ENCODE results near the gene XYLT2. TPM values are rescaled to one million over a fixed set of nuclear protein-coding genes. Genes with fewer than 3 reads are reported as not detected.

XYLT2 gene
- total and polyA plus RNA-seq, 4 experiments from 2014 or later: 7.7 to 41.1 (median 29.2) TPM

GRCh38 chr17:50349243-50349600 lies 3.3 kb downstream of the XYLT2 start:
- Histone ChIP-seq H3K9me3 (ENCODE audit: control insufficient read depth in 1 of 2, low read length in 2 of 2) (no peaks in the 10 kb centered on the region), H3K36me3 (ENCODE audit: insufficient read depth, low read length) (no peaks in the 10 kb centered on the region), H3K27me3 (ENCODE audit: insufficient read depth, low read length) (no peaks in the 10 kb centered on the region), H3K4me1 (ENCODE audit: insufficient read depth, low read length) (peaks cover 31% of the 10 kb centered on the region), H3K4me3 (ENCODE audit: low read length in 2 of 2) (no peak overlapping the region), H3K27ac (ENCODE audit: low read depth, low read length) (no peak overlapping the region)
- DNase-seq: no peak
- intact Hi-C loops (cut with micrococcal nuclease): loop anchor here (5.0 kb wide), 1 partner anchor 252 kb away; the partner anchor contains the start of gene PDK2
- Mint-ChIP-seq H3K4me1 (peaks cover 30 to 67% (median 37%) of the 10 kb centered on the region in 4 donors), H3K36me3 (peaks cover 10 to 26% of the 10 kb centered on the region in 2 donors), H3K27ac (peak overlapping the region in 4 of 7 donors; percentile 66 to 82 (median 74)), H3K9me3 (no peaks in the 10 kb centered on the region), H3K4me3 (peak overlapping the region in 3 of 8 donors; percentile 29 to 61 (median 53)), H3K27me3 (no peaks in the 10 kb centered on the region)
- CTCF ChIA-PET (ENCODE audit: partially characterized antibody): interaction anchor here (2.1 to 5.6 kb wide), 2 partner anchors 12 to 48 kb away, joined by 7 to 35 read pairs; partner anchors contain the start of gene LRRC59
- POLR2A ChIA-PET (ENCODE audit: partially characterized antibody): no interaction called here

GRCh38 chr17:50350733-50351132 lies 4.8 kb downstream of the XYLT2 start:
- CTCF ChIA-PET (ENCODE audit: partially characterized antibody): interaction anchor here (2.0 kb wide), 1 partner anchor 11 kb away, joined by 8 read pairs; no protein-coding TSS in a partner anchor

GRCh38 chr17:50352072-50352692 lies 6.3 kb downstream of the XYLT2 start:
- POLR2A ChIA-PET (ENCODE audit: partially characterized antibody): interaction anchor here (0.6 to 1.3 kb wide), 2 partner anchors 8 to 45 kb away, joined by 3 read pairs; partner anchors contain the start of gene LRRC59
- H3K4me3 Mint-ChIP-seq: no peak overlapping the region

More at GRCh38 chr17:50350733-50351132, 4.8 kb downstream of the XYLT2 start:
- H3K9me3 Mint-ChIP-seq: no peaks in the 10 kb centered on the region
- H3K4me1 Mint-ChIP-seq: peaks cover 27 to 52% (median 28%) of the 10 kb centered on the region in 4 donors
- Histone ChIP-seq H3K36me3 (ENCODE audit: insufficient read depth, low read length) (peaks cover 8% of the 10 kb centered on the region), H3K9me3 (ENCODE audit: control insufficient read depth in 1 of 2, low read length in 2 of 2) (no peaks in the 10 kb centered on the region), H3K4me1 (ENCODE audit: insufficient read depth, low read length) (peaks cover 21% of the 10 kb centered on the region), H3K27me3 (ENCODE audit: insufficient read depth, low read length) (no peaks in the 10 kb centered on the region), H3K27ac (ENCODE audit: low read depth, low read length) (no peak overlapping the region), H3K4me3 (ENCODE audit: low read length in 2 of 2) (no peak overlapping the region)
- no peaks in the 10 kb centered on the region for H3K27me3 Mint-ChIP-seq
- intact Hi-C loops (cut with micrococcal nuclease): no loop called here
- no peak for DNase-seq
- peak overlapping the region in 5 of 7 donors; percentile 9 to 76 (median 68) for H3K27ac Mint-ChIP-seq
- H3K36me3 Mint-ChIP-seq: peaks cover 10 to 36% of the 10 kb centered on the region in 2 donors
- peak overlapping the region in 1 of 8 donors; percentile 31 for H3K4me3 Mint-ChIP-seq
- POLR2A ChIA-PET (ENCODE audit: partially characterized antibody): interaction anchor here (0.7 kb wide), 1 partner anchor 11 kb away, joined by 3 read pairs; no protein-coding TSS in a partner anchor

GRCh38 chr17:50352693-50353599 lies 7.0 kb downstream of the XYLT2 start:
- peaks cover 8% of the 10 kb centered on the region for H3K4me1 ChIP-seq (ENCODE audit: insufficient read depth, low read length)
- no peak overlapping the region for H3K4me3 ChIP-seq (ENCODE audit: low read length in 2 of 2)
- peak overlapping the region in 2 of 7 donors; percentile 53 to 70 for H3K27ac Mint-ChIP-seq
- ChIA-PET CTCF (ENCODE audit: partially characterized antibody) (interaction anchor here (1.2 to 2.0 kb wide), 2 partner anchors 9 to 45 kb away, joined by 3 to 8 read pairs; partner anchors contain the start of gene LRRC59), POLR2A (ENCODE audit: partially characterized antibody) (interaction anchor here (0.6 to 1.3 kb wide), 2 partner anchors 9 to 44 kb away, joined by 3 read pairs; partner anchors contain the start of gene LRRC59)
- DNase-seq: no peak
- no peaks in the 10 kb centered on the region for H3K9me3 ChIP-seq (ENCODE audit: control insufficient read depth in 1 of 2, low read length in 2 of 2)
- peaks cover 24% of the 10 kb centered on the region for H3K36me3 ChIP-seq (ENCODE audit: insufficient read depth, low read length)
- H3K4me3 Mint-ChIP-seq: no peak overlapping the region
- H3K27me3 ChIP-seq (ENCODE audit: insufficient read depth, low read length): no peaks in the 10 kb centered on the region
- H3K9me3 Mint-ChIP-seq: no peaks in the 10 kb centered on the region
- peaks cover 14 to 30% (median 21%) of the 10 kb centered on the region in 4 donors for H3K4me1 Mint-ChIP-seq
- peaks cover 10 to 43% of the 10 kb centered on the region in 2 donors for H3K36me3 Mint-ChIP-seq
- no peaks in the 10 kb centered on the region for H3K27me3 Mint-ChIP-seq
- no peak overlapping the region for H3K27ac ChIP-seq (ENCODE audit: low read depth, low read length)
- intact Hi-C loops (cut with micrococcal nuclease): no loop called here

More at GRCh38 chr17:50352072-50352692, 6.3 kb downstream of the XYLT2 start:
- intact Hi-C loops (cut with micrococcal nuclease): no loop called here
- Mint-ChIP-seq H3K27me3 (no peaks in the 10 kb centered on the region), H3K27ac (peak overlapping the region in 2 of 7 donors; percentile 76 to 78), H3K4me1 (peaks cover 21 to 37% (median 26%) of the 10 kb centered on the region in 4 donors), H3K36me3 (peaks cover 10 to 40% of the 10 kb centered on the region in 2 donors), H3K9me3 (no peaks in the 10 kb centered on the region)
- CTCF ChIA-PET (ENCODE audit: partially characterized antibody): interaction anchor here (1.2 to 2.0 kb wide), 2 partner anchors 10 to 45 kb away, joined by 3 to 8 read pairs; partner anchors contain the start of gene LRRC59
- H3K27ac ChIP-seq (ENCODE audit: low read depth, low read length): no peak overlapping the region
- H3K9me3 ChIP-seq (ENCODE audit: control insufficient read depth in 1 of 2, low read length in 2 of 2): no peaks in the 10 kb centered on the region
- H3K27me3 ChIP-seq (ENCODE audit: insufficient read depth, low read length): no peaks in the 10 kb centered on the region
- no peak overlapping the region for H3K4me3 ChIP-seq (ENCODE audit: low read length in 2 of 2)
- H3K4me1 ChIP-seq (ENCODE audit: insufficient read depth, low read length): peaks cover 15% of the 10 kb centered on the region
- DNase-seq: no peak
- peaks cover 21% of the 10 kb centered on the region for H3K36me3 ChIP-seq (ENCODE audit: insufficient read depth, low read length)

GRCh38 chr17:50353600-50354195 lies 7.8 kb downstream of the XYLT2 start:
- intact Hi-C loops (cut with micrococcal nuclease): no loop called here
- H3K27me3 Mint-ChIP-seq: no peaks in the 10 kb centered on the region
- ChIA-PET POLR2A (ENCODE audit: partially characterized antibody) (interaction anchor here (1.0 to 1.4 kb wide), 2 partner anchors 19 to 44 kb away, joined by 3 to 4 read pairs; partner anchors contain the start of genes EME1, LRRC59 and MRPL27), CTCF (ENCODE audit: partially characterized antibody) (no interaction called here)
- no peaks in the 10 kb centered on the region for H3K9me3 Mint-ChIP-seq
- Histone ChIP-seq H3K4me1 (ENCODE audit: insufficient read depth, low read length) (peaks cover under 1% of the 10 kb centered on the region), H3K27me3 (ENCODE audit: insufficient read depth, low read length) (no peaks in the 10 kb centered on the region), H3K4me3 (ENCODE audit: low read length in 2 of 2) (no peak overlapping the region), H3K36me3 (ENCODE audit: insufficient read depth, low read length) (peaks cover 29% of the 10 kb centered on the region), H3K9me3 (ENCODE audit: control insufficient read depth in 1 of 2, low read length in 2 of 2) (no peaks in the 10 kb centered on the region), H3K27ac (ENCODE audit: low read depth, low read length) (no peak overlapping the region)
- DNase-seq: no peak
- H3K4me3 Mint-ChIP-seq: no peak overlapping the region
- H3K27ac Mint-ChIP-seq: no peak overlapping the region
- H3K36me3 Mint-ChIP-seq: peaks cover 12 to 43% of the 10 kb centered on the region in 2 donors
- H3K4me1 Mint-ChIP-seq: peaks cover 6 to 22% (median 15%) of the 10 kb centered on the region in 4 donors

- H3K27ac Mint-ChIP-seq: peak overlapping the region in 1 of 7 donors; percentile 35
- DNase-seq: no peak
- Histone ChIP-seq H3K27ac (ENCODE audit: low read depth, low read length) (no peak overlapping the region), H3K27me3 (ENCODE audit: insufficient read depth, low read length) (no peaks in the 10 kb centered on the region), H3K4me1 (ENCODE audit: insufficient read depth, low read length) (no peaks in the 10 kb centered on the region), H3K9me3 (ENCODE audit: control insufficient read depth in 1 of 2, low read length in 2 of 2) (no peaks in the 10 kb centered on the region), H3K4me3 (ENCODE audit: low read length in 2 of 2) (no peak overlapping the region), H3K36me3 (ENCODE audit: insufficient read depth, low read length) (peaks cover 33% of the 10 kb centered on the region)
- intact Hi-C loops (cut with micrococcal nuclease): no loop called here
- peaks cover 1 to 17% (median 13%) of the 10 kb centered on the region in 4 donors for H3K4me1 Mint-ChIP-seq
- no peak overlapping the region for H3K4me3 Mint-ChIP-seq
- H3K27me3 Mint-ChIP-seq: no peaks in the 10 kb centered on the region
- peaks cover 15 to 48% of the 10 kb centered on the region in 2 donors for H3K36me3 Mint-ChIP-seq
- no peaks in the 10 kb centered on the region for H3K9me3 Mint-ChIP-seq
- CTCF ChIA-PET (ENCODE audit: partially characterized antibody): no interaction called here
- POLR2A ChIA-PET (ENCODE audit: partially characterized antibody): interaction anchor here (1.0 to 1.4 kb wide), 2 partner anchors 19 to 43 kb away, joined by 3 to 4 read pairs; partner anchors contain the start of genes EME1, LRRC59 and MRPL27
These were observed 8.3 kb downstream of the XYLT2 start for GRCh38 chr17:50354198-50354597.

Data from CD4-positive, alpha-beta memory T cell (primary cell).